HepG2 (cell line): Measurements from ENCODE around the gene CELSR2. TPM values are rescaled to one million over a fixed set of nuclear protein-coding genes. Genes with fewer than 3 reads are reported as not detected.

Experiments used
- AKAP8 ChIP-seq: sonication (generic); formaldehyde crosslinking; IDR thresholded peaks from 2 replicates; pipeline ENCODE4 v1.5.1; 2020; ENCODE audit warnings: mild to moderate bottlenecking, missing genetic modification reagents
- ARID2 ChIP-seq: sonication (generic); formaldehyde crosslinking; IDR thresholded peaks from 2 replicates; pipeline ENCODE4 v1.8.1; 2022; ENCODE audit warnings: mild to moderate bottlenecking, missing genetic modification reagents, borderline replicate concordance
- ARNTL ChIP-seq: sonication (generic); formaldehyde crosslinking; IDR thresholded peaks from 2 replicates; pipeline ENCODE4 v1.4.0; 2020; ENCODE audit warnings: mild to moderate bottlenecking, missing genetic modification reagents
- BATF2 ChIP-seq: sonication (generic); formaldehyde crosslinking; IDR thresholded peaks from 2 replicates; pipeline ENCODE4 v1.8.0; 2022; ENCODE audit warnings: mild to moderate bottlenecking, missing genetic modification reagents, moderate library complexity
- BHLHE40 ChIP-seq: IDR thresholded peaks from 2 replicates; pipeline ENCODE4 v1.6.1; 2011; ENCODE audit warnings: low read length, improper control_type of control experiment
- CBX5 ChIP-seq: sonication (generic); formaldehyde crosslinking; IDR thresholded peaks from 2 replicates; pipeline ENCODE4 v1.4.0; 2020; ENCODE audit warnings: missing genetic modification reagents, borderline replicate concordance
- DMAP1 ChIP-seq: IDR thresholded peaks from 2 replicates; pipeline ENCODE4 v1.6.1; 2016
- ETS1 ChIP-seq: sonication (generic); formaldehyde crosslinking; IDR thresholded peaks from 2 replicates; pipeline ENCODE4 v1.4.0; 2020; ENCODE audit warnings: missing genetic modification reagents
- HNF1A ChIP-seq, 2 experiments: sonication (generic) in 1 of 2; formaldehyde crosslinking in 1 of 2; IDR thresholded peaks; 2 replicates each; pipeline versions ENCODE4 v1.4.0 to v1.6.1; 2016 to 2020; ENCODE audit warnings: borderline replicate concordance in 1 of 2, low read depth in 1 of 2, mild to moderate bottlenecking in 1 of 2, missing genetic modification reagents in 1 of 2
- NFYB ChIP-seq: sonication (generic); formaldehyde crosslinking; IDR thresholded peaks from 2 replicates; pipeline ENCODE4 v1.4.0; 2020; ENCODE audit warnings: missing genetic modification reagents
- RAD21 ChIP-seq: fragments of 450-650 bp; formaldehyde crosslinking; IDR thresholded peaks from 2 replicates; pipeline ENCODE4 v1.5.0; 2020; ENCODE audit warnings: mild to moderate bottlenecking
- RFX5 ChIP-seq: IDR thresholded peaks from 2 replicates; pipeline ENCODE4 v1.6.1; 2011; ENCODE audit warnings: low read depth, low read length, improper control_type of control experiment
- SATB2 ChIP-seq: sonication (generic); formaldehyde crosslinking; IDR thresholded peaks from 2 replicates; pipeline ENCODE4 v1.5.0; 2020; ENCODE audit warnings: missing genetic modification reagents
- SOX6 ChIP-seq, 2 experiments: fragments of 450-650 bp in 1 of 2; sonication (generic) in 1 of 2; formaldehyde crosslinking in 1 of 2; IDR thresholded peaks; 2 replicates each; pipeline versions ENCODE4 v1.4.0 to v1.6.1; 2017 to 2020; ENCODE audit warnings: antibody characterized with exemption in 1 of 2, mild to moderate bottlenecking in 1 of 2, missing genetic modification reagents in 1 of 2
- TAF1 ChIP-seq: sonication (generic); formaldehyde crosslinking; IDR thresholded peaks from 2 replicates; pipeline ENCODE4 v1.4.0; 2020; ENCODE audit warnings: missing genetic modification reagents
- TCF7L2 ChIP-seq: IDR thresholded peaks from 2 replicates; pipeline ENCODE4 v1.6.1; 2011; ENCODE audit warnings: mild to moderate bottlenecking, low read depth, low read length, moderate library complexity
- ZMYM4 ChIP-seq: sonication (generic); formaldehyde crosslinking; IDR thresholded peaks from 2 replicates; pipeline ENCODE4 v1.8.1; 2023; ENCODE audit warnings: mild to moderate bottlenecking, missing genetic modification reagents
- ZNF20 ChIP-seq: sonication (generic); formaldehyde crosslinking; IDR thresholded peaks from 2 replicates; pipeline ENCODE4 v1.4.0; 2020; ENCODE audit warnings: mild to moderate bottlenecking, moderate library complexity, missing genetic modification reagents
- ZNF33B ChIP-seq: sonication (generic); formaldehyde crosslinking; IDR thresholded peaks from 2 replicates; pipeline ENCODE4 v1.5.1; 2020; ENCODE audit warnings: mild to moderate bottlenecking, missing genetic modification reagents
- ZNF383 ChIP-seq: sonication (generic); formaldehyde crosslinking; IDR thresholded peaks from 2 replicates; pipeline ENCODE4 v1.4.0; 2020; ENCODE audit warnings: missing genetic modification reagents, mild to moderate bottlenecking, borderline replicate concordance
- ZNF570 ChIP-seq: sonication (generic); formaldehyde crosslinking; IDR thresholded peaks from 2 replicates; pipeline ENCODE4 v1.4.0; 2020; ENCODE audit warnings: mild to moderate bottlenecking, missing genetic modification reagents, borderline replicate concordance
- ZNF607 ChIP-seq: sonication (generic); formaldehyde crosslinking; IDR thresholded peaks from 2 replicates; pipeline ENCODE4 v1.5.1; 2020; ENCODE audit warnings: missing genetic modification reagents, mild to moderate bottlenecking, borderline replicate concordance
- ZNF747 ChIP-seq: sonication (generic); formaldehyde crosslinking; IDR thresholded peaks from 2 replicates; pipeline ENCODE4 v1.8.1; 2023; ENCODE audit warnings: missing genetic modification reagents, mild to moderate bottlenecking, borderline replicate concordance
- ZNF749 ChIP-seq: sonication (generic); formaldehyde crosslinking; IDR thresholded peaks from 2 replicates; pipeline ENCODE4 v1.8.0; 2022; ENCODE audit warnings: mild to moderate bottlenecking, missing genetic modification reagents, moderate library complexity, borderline replicate concordance
- ZSCAN9 ChIP-seq: IDR thresholded peaks from 2 replicates; pipeline ENCODE4 v1.6.1; 2016; ENCODE audit warnings: borderline replicate concordance
- polyA plus RNA-seq, 8 experiments: library from polyadenylated mRNA; depleted of rRNA in 3 of 8; stranded (reverse) in 7 of 8; unstranded in 1 of 8; fragments of >200 nt; fragmentation: Illumina TruSeq in 4 of 8; extraction: Trizol in 4 of 8; gene quantifications; 2 replicates each; pipeline versions ENCODE4 v1.2.1 to v1.2.3, GENCODE V29; 2011 to 2016; ENCODE audit warnings: low read depth in 4 of 8, missing spikeins in 1 of 8, mixed read lengths in 1 of 8; ENCODE audit not compliant: insufficient read depth in 1 of 8
- total RNA-seq, 5 experiments: library from RNA; depleted of rRNA; stranded (reverse); fragments of >200 nt; fragmentation: Illumina TruSeq; extraction: Trizol; gene quantifications; 2 replicates each; pipeline ENCODE4 v1.2.3, GENCODE V29; 2016; ENCODE audit warnings: low read depth in 1 of 5

Gene CELSR2
- total and polyA plus RNA-seq, 2 of the 13 experiments (the other 11 are each of a cell fraction or from before 2014, with no cell fraction given): 4.0 to 6.6 TPM

GRCh38 chr1:109253803-109254620 lies 4.7 kb downstream of the CELSR2 start (continued):
- TF ChIP-seq ARNTL (CRISPR knock-in tag): 0 out of 2 replicates have a peak, but pooled peaks have one; percentile 37
- TF ChIP-seq ZNF33B (CRISPR knock-in tag): peak; percentile 37; the same call in 1 of the 2 replicates
- no peak for TF ChIP-seq RAD21
- TF ChIP-seq SATB2 (CRISPR knock-in tag): no peak
- TF ChIP-seq AKAP8 (CRISPR knock-in tag): 0 out of 2 replicates have a peak, but pooled peaks have one; percentile 60
- no peak for TF ChIP-seq BATF2 (CRISPR knock-in tag)
- no peak for TF ChIP-seq ZNF570 (CRISPR knock-in tag)
- TF ChIP-seq DMAP1 (CRISPR knock-in tag): no peak
- TF ChIP-seq ZNF749 (CRISPR knock-in tag): no peak
- TF ChIP-seq TAF1 (CRISPR knock-in tag): no peak
- no peak for TF ChIP-seq NFYB (CRISPR knock-in tag)
- TF ChIP-seq ETS1 (CRISPR knock-in tag): no peak
- no peak for TF ChIP-seq ZNF747 (CRISPR knock-in tag)
- TF ChIP-seq SOX6 (IDR thresholded peaks at IDR 0.05): no peak
- peak; percentile 67; the same call in 1 of the 2 replicates for TF ChIP-seq SOX6 (CRISPR knock-in tag; IDR thresholded peaks at IDR 0.05)
- TF ChIP-seq ZNF607 (CRISPR knock-in tag): no peak
- TF ChIP-seq ZNF20: no peak
- no peak for TF ChIP-seq ARID2
- TF ChIP-seq CBX5: no peak
- no peak for TF ChIP-seq ZSCAN9
- no peak for TF ChIP-seq TCF7L2
- TF ChIP-seq BHLHE40: no peak
- TF ChIP-seq ZNF383 (CRISPR knock-in tag): no peak
- TF ChIP-seq ZMYM4 (CRISPR knock-in tag): peak; percentile 11; the same call in 1 of the 2 replicates
- TF ChIP-seq HNF1A (IDR thresholded peaks at IDR 0.05; ENCODE audit: low read depth): no peak
- TF ChIP-seq HNF1A (CRISPR knock-in tag; IDR thresholded peaks at IDR 0.05; ENCODE audit: borderline replicate concordance): no peak
- TF ChIP-seq RFX5: no peak
